Activated T-helper 1 cell treated with Interleukin-2 at 50 U/mL for 16 hours (primary cell): ENCODE results near the gene SLC25A15.

Experiments
- DNase-seq: peaks from one replicate; pipeline ENCODE4 v3.0.0-alpha.2; 2020; ENCODE audit warnings: low read depth

SLC25A15 gene

GRCh38 chr13:40789275-40790153 lies at the start of gene SLC25A15:
Gene SLC25A15 (plus strand): TSS chr13:40789611. CDS start chr13:40793227, 3,616 bp downstream.
- DNase-seq = peak; percentile 70

GRCh38 chr13:40749327-40749726 lies 40.1 kb upstream of the SLC25A15 start:
- DNase-seq = no peak

- no peak for DNase-seq
These were observed 34.2 kb upstream of the SLC25A15 start for GRCh38 chr13:40755082-40755700.

GRCh38 chr13:40756042-40756441 lies 33.4 kb upstream of the SLC25A15 start:
- DNase-seq = no peak

GRCh38 chr13:40758811-40759210 lies 30.6 kb upstream of the SLC25A15 start:
- DNase-seq = no peak

- no peak for DNase-seq
These were observed 26.6 kb upstream of the SLC25A15 start for GRCh38 chr13:40762849-40763248.

- no peak for DNase-seq
These were observed 24.6 kb upstream of the SLC25A15 start for GRCh38 chr13:40764587-40765403.

GRCh38 chr13:40765602-40766001 lies 23.8 kb upstream of the SLC25A15 start:
- DNase-seq = no peak

- no peak for DNase-seq
These were observed 19.4 kb upstream of the SLC25A15 start for GRCh38 chr13:40769970-40770369.

GRCh38 chr13:40770609-40770933 lies 18.8 kb upstream of the SLC25A15 start:
- no peak for DNase-seq

- DNase-seq = peak; percentile 91
These were observed 18.3 kb upstream of the SLC25A15 start, which contains the start of gene MRPS31 for GRCh38 chr13:40770934-40771618. Gene MRPS31 (minus strand): TSS chr13:40771190. CDS start chr13:40771136, 54 bp downstream.

GRCh38 chr13:40772765-40773473 lies 16.5 kb upstream of the SLC25A15 start:
- no peak for DNase-seq

GRCh38 chr13:40774672-40775071 lies 14.7 kb upstream of the SLC25A15 start:
- no peak for DNase-seq

- DNase-seq = no peak
These were observed 13.2 kb upstream of the SLC25A15 start for GRCh38 chr13:40776232-40776631.

- peak; percentile 49 for DNase-seq
These were observed 12.7 kb upstream of the SLC25A15 start for GRCh38 chr13:40776681-40777165.

- no peak for DNase-seq
These were observed 12.1 kb upstream of the SLC25A15 start for GRCh38 chr13:40777166-40777808.

- DNase-seq = no peak
These were observed 11.6 kb upstream of the SLC25A15 start for GRCh38 chr13:40777809-40778175.

GRCh38 chr13:40779049-40779448 lies 10.4 kb upstream of the SLC25A15 start:
- no peak for DNase-seq

- DNase-seq = no peak
These were observed 9.6 kb upstream of the SLC25A15 start for GRCh38 chr13:40779796-40780285.

GRCh38 chr13:40780822-40781401 lies 8.5 kb upstream of the SLC25A15 start:
- DNase-seq = no peak
